Measurements from ENCODE around the gene BAHD1.

BAHD1 gene

GRCh38 chr15:40498891-40499290 is 58.1 kb downstream of the BAHD1 start (continued):
- TF ChIP-seq PATZ1 (CRISPR knock-in tag; IDR thresholded peaks at IDR 0.05; ENCODE audit: borderline replicate concordance) (no peak), POU6F1 (CRISPR knock-in tag; IDR thresholded peaks at IDR 0.05; ENCODE audit: borderline replicate concordance, low read depth) (no peak), ZNF70 (CRISPR knock-in tag; IDR thresholded peaks at IDR 0.05) (no peak), ZC3H10 (CRISPR knock-in tag; IDR thresholded peaks at IDR 0.05) (no peak), ZNF8 (CRISPR knock-in tag; IDR thresholded peaks at IDR 0.05) (no peak)

- TF ChIP-seq POU6F1 (CRISPR knock-in tag; IDR thresholded peaks at IDR 0.05; ENCODE audit: borderline replicate concordance, low read depth): no peak
- no peak for TF ChIP-seq ZNF70 (CRISPR knock-in tag; IDR thresholded peaks at IDR 0.05)
- no peak for TF ChIP-seq ZC3H10 (CRISPR knock-in tag; IDR thresholded peaks at IDR 0.05)
- no peak for TF ChIP-seq RARB (CRISPR knock-in tag; IDR thresholded peaks at IDR 0.05)
- TF ChIP-seq BACH2 (CRISPR knock-in tag; IDR thresholded peaks at IDR 0.05; ENCODE audit: borderline replicate concordance): no peak
- no peak for TF ChIP-seq ESRRG (CRISPR knock-in tag; IDR thresholded peaks at IDR 0.05)
- no peak for TF ChIP-seq CSDC2 (CRISPR knock-in tag; IDR thresholded peaks at IDR 0.05)
- TF ChIP-seq TSHZ2 (CRISPR knock-in tag; IDR thresholded peaks at IDR 0.05): no peak
- TF ChIP-seq TOX (CRISPR knock-in tag; IDR thresholded peaks at IDR 0.05; ENCODE audit: borderline replicate concordance): no peak
- no peak for TF ChIP-seq ZNF565 (CRISPR knock-in tag; conservative IDR thresholded peaks at IDR 0.05; ENCODE audit: low read depth)
- no peak for TF ChIP-seq ARNTL (CRISPR knock-in tag; IDR thresholded peaks at IDR 0.05; ENCODE audit: borderline replicate concordance, low read depth)
- TF ChIP-seq ZFP3 (CRISPR knock-in tag; IDR thresholded peaks at IDR 0.05): no peak
- TF ChIP-seq GLIS3 (CRISPR knock-in tag; IDR thresholded peaks at IDR 0.05): no peak
- TF ChIP-seq ISL1 (CRISPR knock-in tag; IDR thresholded peaks at IDR 0.05): no peak
- no peak for TF ChIP-seq CREB5 (CRISPR knock-in tag; IDR thresholded peaks at IDR 0.05; ENCODE audit: low read depth)
- TF ChIP-seq ZFP30 (CRISPR knock-in tag; IDR thresholded peaks at IDR 0.05): no peak
- no peak for TF ChIP-seq OSR1 (CRISPR knock-in tag; IDR thresholded peaks at IDR 0.05)
- no peak for TF ChIP-seq ZNF8 (CRISPR knock-in tag; IDR thresholded peaks at IDR 0.05)
- TF ChIP-seq PATZ1 (CRISPR knock-in tag; IDR thresholded peaks at IDR 0.05; ENCODE audit: borderline replicate concordance): no peak
- no peak for TF ChIP-seq CSRNP3 (CRISPR knock-in tag; IDR thresholded peaks at IDR 0.05)
- ATAC-seq: no peak
These were observed 59.2 kb downstream of the BAHD1 start for GRCh38 chr15:40499931-40500330.

Data from SK-N-SH treated with all-trans-retinoic acid at 6 μM for 48 hours (cell line).